ENCODE measurements around the gene STX18.

The STX18 gene

GRCh38 chr4:4462970-4463369 is 78.9 kb downstream of the STX18 start:
- DNase-seq (ENCODE audit: low spot score), result no peak
- in situ Hi-C loops (cut with MboI; ENCODE audit: low pct_unique_long_range_greater_than_20kb, low sequenced_read_pairs, unreplicated experiment), result no loop called here
- no peak for TF ChIP-seq CTCF (IDR thresholded peaks at IDR 0.05; ENCODE audit: extremely low read depth, insufficient read depth, missing control alignments)

GRCh38 chr4:4461850-4462249 is 80.0 kb downstream of the STX18 start:
- DNase-seq (ENCODE audit: low spot score), result no peak

GRCh38 chr4:4461178-4461577 is 80.7 kb downstream of the STX18 start:
- in situ Hi-C loops (cut with MboI; ENCODE audit: low pct_unique_long_range_greater_than_20kb, low sequenced_read_pairs, unreplicated experiment), result no loop called here

More at GRCh38 chr4:4461850-4462249, 80.0 kb downstream of the STX18 start:
- TF ChIP-seq CTCF (IDR thresholded peaks at IDR 0.05; ENCODE audit: extremely low read depth, insufficient read depth, missing control alignments), result no peak
- in situ Hi-C loops (cut with MboI; ENCODE audit: low pct_unique_long_range_greater_than_20kb, low sequenced_read_pairs, unreplicated experiment), result no loop called here

GRCh38 chr4:4460759-4461158 is 81.1 kb downstream of the STX18 start:
- in situ Hi-C loops (cut with MboI; ENCODE audit: low pct_unique_long_range_greater_than_20kb, low sequenced_read_pairs, unreplicated experiment), result no loop called here
- no peak for DNase-seq (ENCODE audit: low spot score)
- TF ChIP-seq CTCF (IDR thresholded peaks at IDR 0.05; ENCODE audit: extremely low read depth, insufficient read depth, missing control alignments), result no peak

More at GRCh38 chr4:4461178-4461577, 80.7 kb downstream of the STX18 start:
- DNase-seq (ENCODE audit: low spot score), result no peak
- no peak for TF ChIP-seq CTCF (IDR thresholded peaks at IDR 0.05; ENCODE audit: extremely low read depth, insufficient read depth, missing control alignments)

- in situ Hi-C loops (cut with MboI; ENCODE audit: low pct_unique_long_range_greater_than_20kb, low sequenced_read_pairs, unreplicated experiment), result no loop called here
- no peak for TF ChIP-seq CTCF (IDR thresholded peaks at IDR 0.05; ENCODE audit: extremely low read depth, insufficient read depth, missing control alignments)
- no peak for DNase-seq (ENCODE audit: low spot score)
These were observed 82.7 kb downstream of the STX18 start for GRCh38 chr4:4459181-4459580.

- DNase-seq (ENCODE audit: low spot score), result no peak
- in situ Hi-C loops (cut with MboI; ENCODE audit: low pct_unique_long_range_greater_than_20kb, low sequenced_read_pairs, unreplicated experiment), result no loop called here
- no peak for TF ChIP-seq CTCF (IDR thresholded peaks at IDR 0.05; ENCODE audit: extremely low read depth, insufficient read depth, missing control alignments)
These were observed 83.9 kb downstream of the STX18 start for GRCh38 chr4:4457803-4458553.

All from GM13977 (cell line).